Measurements from ENCODE around the gene TCIRG1. TPM values are rescaled to one million over a fixed set of nuclear protein-coding genes. Genes with fewer than 3 reads are reported as not detected.

TCIRG1 gene
- total RNA-seq, 6 donors from 2014 or later, result 141 to 919 (median 287) TPM

GRCh38 chr11:68044145-68044813, 5.5 kb downstream of the TCIRG1 start:
- ATAC-seq (ENCODE audit: low FRiP score in 2 of 2), result no peak
- peaks cover 14 to 82% (median 66%) of the 10 kb centered on the region in 4 donors for H3K36me3 ChIP-seq
- WGBS, 2 donors, result 88 to 89% methylated on average over 6 to 22 of the region's 24 CpGs

GRCh38 chr11:68044898-68045351, 6.1 kb downstream of the TCIRG1 start:
- H3K27me3 ChIP-seq, result no peaks in the 10 kb centered on the region
- peaks cover 18 to 89% (median 73%) of the 10 kb centered on the region in 4 donors for H3K36me3 ChIP-seq
- no peak overlapping the region for H3K27ac ChIP-seq
- no peaks in the 10 kb centered on the region for H3K9me3 ChIP-seq
- H3K4me1 ChIP-seq, result peaks cover 8 to 27% (median 12%) of the 10 kb centered on the region in 4 donors
- TF ChIP-seq POLR2AphosphoS5 (IDR thresholded peaks at IDR 0.05), result no peak
- TF ChIP-seq POLR2A (IDR thresholded peaks at IDR 0.05), result no peak
- TF ChIP-seq CTCF (IDR thresholded peaks at IDR 0.05), result no peak
- TF ChIP-seq EP300 (IDR thresholded peaks at IDR 0.05), result no peak
- DNase-seq (peak in 1 of 2 donors; percentile 60), ATAC-seq (ENCODE audit: low FRiP score in 2 of 2) (no peak)
- 94 to 100% methylated on average over 6 to 16 of the region's 18 CpGs for WGBS, 2 donors
- H3K4me3 ChIP-seq, result no peak overlapping the region

More at GRCh38 chr11:68044145-68044813, 5.5 kb downstream of the TCIRG1 start:
- TF ChIP-seq POLR2A (IDR thresholded peaks at IDR 0.05) (no peak), EP300 (IDR thresholded peaks at IDR 0.05) (no peak), CTCF (IDR thresholded peaks at IDR 0.05) (no peak), POLR2AphosphoS5 (IDR thresholded peaks at IDR 0.05) (no peak)
- H3K4me3 ChIP-seq, result no peak overlapping the region
- H3K27me3 ChIP-seq, result no peaks in the 10 kb centered on the region
- no peak overlapping the region for H3K27ac ChIP-seq
- H3K9me3 ChIP-seq, result no peaks in the 10 kb centered on the region
- peak in 1 of 2 donors; percentile 49 for DNase-seq
- H3K4me1 ChIP-seq, result peaks cover 8 to 33% (median 19%) of the 10 kb centered on the region in 4 donors

GRCh38 chr11:68047437-68048290, 8.8 kb downstream of the TCIRG1 start:
- Histone ChIP-seq H3K4me1 (peaks cover 0 to 9% (median 5%) of the 10 kb centered on the region in 4 donors), H3K27ac (peak overlapping the region in 1 of 4 donors; percentile 10), H3K9me3 (no peaks in the 10 kb centered on the region), H3K36me3 (peaks cover 20 to 99% (median 91%) of the 10 kb centered on the region in 4 donors), H3K4me3 (no peak overlapping the region), H3K27me3 (no peaks in the 10 kb centered on the region)
- ATAC-seq (ENCODE audit: low FRiP score in 2 of 2) (no peak), DNase-seq (peak in 1 of 2 donors; percentile 69)
- TF ChIP-seq POLR2A (IDR thresholded peaks at IDR 0.05), result no peak
- TF ChIP-seq POLR2AphosphoS5 (IDR thresholded peaks at IDR 0.05), result peak in 1 of 2 donors; percentile 41
- no peak for TF ChIP-seq CTCF (IDR thresholded peaks at IDR 0.05)
- TF ChIP-seq EP300 (IDR thresholded peaks at IDR 0.05), result no peak
- 84 to 87% methylated on average over 13 to 37 of the region's 37 CpGs for WGBS, 2 donors

- no peak for TF ChIP-seq CTCF (IDR thresholded peaks at IDR 0.05)
- TF ChIP-seq POLR2A (IDR thresholded peaks at IDR 0.05), result no peak
- TF ChIP-seq POLR2AphosphoS5 (IDR thresholded peaks at IDR 0.05), result no peak
- no peak for TF ChIP-seq EP300 (IDR thresholded peaks at IDR 0.05)
- Histone ChIP-seq H3K27ac (no peak overlapping the region), H3K36me3 (peaks cover 17 to 98% (median 84%) of the 10 kb centered on the region in 4 donors), H3K27me3 (no peaks in the 10 kb centered on the region), H3K4me3 (no peak overlapping the region), H3K4me1 (peaks cover 0 to 9% (median 5%) of the 10 kb centered on the region in 4 donors), H3K9me3 (no peaks in the 10 kb centered on the region)
- ATAC-seq (ENCODE audit: low FRiP score in 2 of 2) (no peak), DNase-seq (peak in 1 of 2 donors; percentile 80)
- WGBS, 2 donors, result 92 to 95% methylated on average over 24 to 33 of the region's 35 CpGs
Measured at GRCh38 chr11:68048681-68049508, 10.1 kb downstream of the TCIRG1 start.

Data from upper lobe of left lung (tissue), 6 donors.